ENCODE results near the gene CHTOP. TPM values are rescaled to one million over a fixed set of nuclear protein-coding genes. Genes with fewer than 3 reads are reported as not detected.

The CHTOP gene
- total RNA-seq, 6 donors from 2014 or later = 51.3 to 89.1 (median 59.2) TPM

DNA sequence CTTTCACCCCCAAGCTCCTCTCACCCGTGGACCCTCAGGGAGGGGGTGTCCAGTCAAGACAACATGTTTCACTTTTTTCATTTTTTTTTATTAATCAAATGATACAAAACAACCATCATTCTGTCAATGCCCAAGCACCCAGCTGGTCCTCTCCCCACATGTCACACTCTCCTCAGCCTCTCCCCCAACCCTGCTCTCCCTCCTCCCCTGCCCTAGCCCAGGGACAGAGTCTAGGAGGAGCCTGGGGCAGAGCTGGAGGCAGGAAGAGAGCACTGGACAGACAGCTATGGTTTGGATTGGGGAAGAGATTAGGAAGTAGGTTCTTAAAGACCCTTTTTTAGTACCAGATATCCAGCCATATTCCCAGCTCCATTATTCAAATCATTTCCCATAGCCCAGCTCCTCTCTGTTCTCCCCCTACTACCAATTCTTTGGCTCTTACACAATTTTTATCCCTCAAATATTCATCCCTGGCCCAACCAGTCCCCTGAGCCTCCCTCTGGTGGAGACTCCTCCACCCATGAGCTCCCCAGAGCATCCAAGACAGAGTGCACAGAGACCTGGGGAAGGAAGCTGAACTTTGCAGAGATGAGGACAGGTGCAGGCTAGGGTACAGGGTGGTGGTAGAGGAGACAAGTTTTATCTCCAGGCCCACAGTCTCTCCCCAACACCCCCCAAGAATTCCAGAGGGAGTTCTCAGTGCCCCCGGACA is 19.5 kb upstream of the CHTOP start:
- ATAC-seq (ENCODE audit: low FRiP score in 2 of 2) (no peak), DNase-seq (no peak)
- Histone ChIP-seq H3K27me3 (no peaks in the 10 kb centered on the region), H3K36me3 (peaks cover 0 to 7% (median 2%) of the 10 kb centered on the region in 4 donors), H3K27ac (peak overlapping the region in 3 of 4 donors; percentile 7 to 99 (median 86)), H3K4me3 (peak overlapping the region in 3 of 4 donors; percentile 17 to 46 (median 40)), H3K4me1 (peaks cover 42 to 70% (median 59%) of the 10 kb centered on the region in 4 donors), H3K9me3 (no peaks in the 10 kb centered on the region)
- TF ChIP-seq, protein P1, sequence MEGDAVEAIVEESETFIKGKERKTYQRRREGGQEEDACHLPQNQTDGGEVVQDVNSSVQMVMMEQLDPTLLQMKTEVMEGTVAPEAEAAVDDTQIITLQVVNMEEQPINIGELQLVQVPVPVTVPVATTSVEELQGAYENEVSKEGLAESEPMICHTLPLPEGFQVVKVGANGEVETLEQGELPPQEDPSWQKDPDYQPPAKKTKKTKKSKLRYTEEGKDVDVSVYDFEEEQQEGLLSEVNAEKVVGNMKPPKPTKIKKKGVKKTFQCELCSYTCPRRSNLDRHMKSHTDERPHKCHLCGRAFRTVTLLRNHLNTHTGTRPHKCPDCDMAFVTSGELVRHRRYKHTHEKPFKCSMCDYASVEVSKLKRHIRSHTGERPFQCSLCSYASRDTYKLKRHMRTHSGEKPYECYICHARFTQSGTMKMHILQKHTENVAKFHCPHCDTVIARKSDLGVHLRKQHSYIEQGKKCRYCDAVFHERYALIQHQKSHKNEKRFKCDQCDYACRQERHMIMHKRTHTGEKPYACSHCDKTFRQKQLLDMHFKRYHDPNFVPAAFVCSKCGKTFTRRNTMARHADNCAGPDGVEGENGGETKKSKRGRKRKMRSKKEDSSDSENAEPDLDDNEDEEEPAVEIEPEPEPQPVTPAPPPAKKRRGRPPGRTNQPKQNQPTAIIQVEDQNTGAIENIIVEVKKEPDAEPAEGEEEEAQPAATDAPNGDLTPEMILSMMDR (IDR thresholded peaks at IDR 0.05) = no peak
- TF ChIP-seq POLR2A (IDR thresholded peaks at IDR 0.05) (no peak), EP300 (IDR thresholded peaks at IDR 0.05) (no peak), POLR2AphosphoS5 (IDR thresholded peaks at IDR 0.05) (no peak)
- 76 to 77% methylated on average over 2 of the region's 2 CpGs for WGBS, 2 donors

DNA sequence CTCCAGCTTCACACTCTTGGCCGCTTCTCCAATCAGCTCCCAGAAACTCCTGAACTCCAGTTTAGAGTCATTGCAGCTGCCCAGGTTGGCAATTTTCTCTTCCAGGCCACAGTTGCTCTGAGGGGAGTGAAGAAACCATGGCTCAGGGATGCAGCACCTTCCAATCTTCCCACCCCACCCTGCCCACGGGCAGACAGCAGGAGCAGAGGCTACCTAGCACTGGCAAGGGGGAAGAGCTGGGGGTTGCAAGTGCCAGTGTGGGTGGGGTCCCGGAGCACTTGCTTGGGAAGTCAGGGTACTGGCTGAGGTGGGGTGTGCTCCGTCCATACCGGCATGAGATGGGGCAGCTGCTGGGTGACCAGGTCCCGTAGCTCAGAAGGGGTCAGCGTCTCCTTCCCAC is 19.0 kb upstream of the CHTOP start:
- Histone ChIP-seq H3K4me3 (peak overlapping the region in 3 of 4 donors; percentile 17 to 46 (median 40)), H3K4me1 (peaks cover 37 to 65% (median 54%) of the 10 kb centered on the region in 4 donors), H3K9me3 (no peaks in the 10 kb centered on the region), H3K27ac (peak overlapping the region in 2 of 4 donors; percentile 64 to 86), H3K36me3 (peaks cover 0 to 7% (median 5%) of the 10 kb centered on the region in 4 donors), H3K27me3 (no peaks in the 10 kb centered on the region)
- whole genome bisulfite sequencing, 2 donors = 84 to 95% methylated on average over 3 to 7 of the region's 7 CpGs
- DNase-seq (no peak), ATAC-seq (ENCODE audit: low FRiP score in 2 of 2) (no peak)
- TF ChIP-seq, protein P1 (IDR thresholded peaks at IDR 0.05) = no peak
- TF ChIP-seq POLR2AphosphoS5 (IDR thresholded peaks at IDR 0.05) (no peak), EP300 (IDR thresholded peaks at IDR 0.05) (no peak)

DNA sequence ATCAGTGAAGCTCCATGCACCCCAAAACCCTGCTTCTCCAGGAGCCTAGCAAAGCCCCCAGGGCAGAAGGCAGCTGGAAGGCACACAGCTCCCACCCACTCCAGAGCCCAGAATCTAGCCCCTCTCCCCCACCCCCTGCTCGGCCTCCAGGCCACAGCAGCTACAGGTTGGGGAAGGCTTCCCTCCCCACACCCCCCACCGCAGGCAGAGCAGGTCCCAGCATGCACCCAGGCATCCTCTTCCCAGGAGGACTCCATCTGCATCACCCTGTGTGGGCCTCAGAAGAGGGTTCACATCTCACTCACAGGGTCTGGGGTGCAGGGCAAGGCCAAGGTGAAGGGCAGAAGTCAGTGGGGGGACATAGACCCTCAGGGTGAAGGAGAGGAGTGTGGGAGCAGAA is 18.5 kb upstream of the CHTOP start:
- H3K4me3 ChIP-seq = peak overlapping the region in 3 of 4 donors; percentile 17 to 46 (median 40)
- H3K27ac ChIP-seq = peak overlapping the region; percentile 58 to 86 (median 76)
- WGBS, 2 donors = 100% methylated on average over 2 of the region's 2 CpGs; no CpG with 5 or more reads in 1 of the 2 donors
- no peak for ATAC-seq (ENCODE audit: low FRiP score in 2 of 2)
- TF ChIP-seq POLR2A (IDR thresholded peaks at IDR 0.05) = no peak
- TF ChIP-seq, protein P1 (IDR thresholded peaks at IDR 0.05) = no peak
- TF ChIP-seq POLR2AphosphoS5 (IDR thresholded peaks at IDR 0.05) = no peak
- TF ChIP-seq EP300 (IDR thresholded peaks at IDR 0.05) = no peak
- H3K36me3 ChIP-seq = peaks cover 0 to 8% (median 6%) of the 10 kb centered on the region in 4 donors
- H3K9me3 ChIP-seq = no peaks in the 10 kb centered on the region
- peaks cover 32 to 60% (median 49%) of the 10 kb centered on the region in 4 donors for H3K4me1 ChIP-seq
- H3K27me3 ChIP-seq = no peaks in the 10 kb centered on the region
- no peak for DNase-seq

DNA sequence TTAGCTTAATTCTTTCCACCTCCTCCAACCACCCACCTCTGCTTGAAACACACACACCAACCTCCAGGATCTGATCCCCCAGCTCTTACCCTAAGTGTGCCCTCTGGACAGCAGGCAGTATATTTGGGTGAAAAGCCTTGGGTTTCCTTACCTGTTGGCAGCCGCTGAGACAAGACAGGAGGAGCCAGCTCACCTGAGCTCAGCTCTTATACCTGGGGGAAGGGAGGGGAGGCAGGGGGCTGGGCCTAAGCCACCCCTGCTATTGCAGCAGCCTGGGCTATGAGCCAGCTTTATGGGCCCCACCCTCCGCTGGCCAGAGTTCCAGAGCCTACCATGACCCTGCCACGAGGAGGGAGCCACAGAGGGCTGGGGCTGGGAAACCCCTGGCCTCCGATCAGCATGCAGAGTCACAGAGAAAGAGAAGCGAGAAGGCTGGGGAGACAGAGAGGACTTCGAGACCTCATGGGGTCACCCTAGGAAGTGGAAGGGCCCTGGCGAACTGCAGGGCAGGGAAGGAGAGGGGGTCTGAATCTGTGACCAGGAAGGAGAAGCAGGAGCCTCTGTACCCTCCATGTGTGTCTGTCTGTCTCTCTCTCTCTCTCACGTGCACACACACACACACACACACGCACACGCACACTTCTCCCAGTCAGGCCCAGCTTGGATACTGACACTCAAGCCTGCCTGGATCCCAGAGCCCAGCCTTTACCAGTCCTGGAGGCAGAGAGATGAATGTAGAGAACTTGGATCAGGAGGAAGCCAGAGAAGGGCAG is 17.5 kb upstream of the CHTOP start, which contains the start of gene S100A14:
Gene S100A14 (minus strand): TSS at position 182 of the 773 bp plus-strand sequence. CDS start 467 bp downstream, outside the sequence.
- Histone ChIP-seq H3K4me3 (peak within 1 kb of the TSS in 3 of 4 donors; percentile 17 to 46 (median 40)), H3K27me3 (no peaks in the 10 kb centered on the region), H3K9me3 (no peaks in the 10 kb centered on the region), H3K27ac (peak within 1 kb of the TSS; percentile 58 to 86 (median 76)), H3K4me1 (peaks cover 22 to 50% (median 39%) of the 10 kb centered on the region in 4 donors), H3K36me3 (peaks cover 0 to 8% (median 6%) of the 10 kb centered on the region in 4 donors)
- ATAC-seq (ENCODE audit: low FRiP score in 2 of 2) = peak; percentile 67 to 88
- WGBS, 2 donors = 46 to 52% methylated on average over 8 to 10 of the region's 10 CpGs
- peak in 1 of 2 donors; percentile 94 for DNase-seq
- TF ChIP-seq, protein P1 (IDR thresholded peaks at IDR 0.05) = no peak
- TF ChIP-seq POLR2AphosphoS5 (IDR thresholded peaks at IDR 0.05) (peak; percentile 23 to 78), EP300 (IDR thresholded peaks at IDR 0.05) (no peak), POLR2A (IDR thresholded peaks at IDR 0.05) (peak in 2 of 4 donors; percentile 36 to 46)

Data from upper lobe of left lung (tissue), 6 donors.